IMR-90 (cell line): ENCODE results near the gene TTC21A. TPM values are rescaled to one million over a fixed set of nuclear protein-coding genes. Genes with fewer than 3 reads are reported as not detected.

ENCODE experiments used
- ATAC-seq: fragments of 200-7000 bp; cut with Tn5 transposase; 2 replicates; pipeline ENCODE4 v1.9.1; 2020; ENCODE audit warnings: low read depth, mild to moderate bottlenecking, moderate library complexity
- BruUV-seq: library from RNA; stranded (reverse); fragments of 400-500 nt; replicated peaks from 2 replicates; lab custom pipeline; 2021; lab: Mats Ljungman, UMichigan
- CTCF ChIA-PET: fragments of 300-600 bp; formaldehyde crosslinking; extraction: SDS; loops from one replicate; lab custom pipeline; 2021; ENCODE audit warnings: antibody characterized with exemption; lab: Yijun Ruan, JAX
- POLR2A ChIA-PET: fragments of 300-600 bp; sonication (Branson Sonifier 250); formaldehyde crosslinking; loops from one replicate; lab custom pipeline; 2022; ENCODE audit warnings: antibody characterized with exemption; ENCODE audit not compliant: unreplicated experiment; lab: Charles Lee
- DNase-seq: peaks from one replicate; pipeline ENCODE4 v3.0.0; 2013
- H2AFZ ChIP-seq: replicated peaks from 2 replicates; pipeline ENCODE3; 2013; ENCODE audit warnings: low read length, mild to moderate bottlenecking; ENCODE audit not compliant: poor library complexity
- H2AK5ac ChIP-seq: 2 replicates; pipeline ENCODE4 v1.6.1; 2013; ENCODE audit warnings: low read depth, low read length, inconsistent platforms
- H2AK9ac ChIP-seq: replicated peaks from 2 replicates; pipeline ENCODE3; 2013; ENCODE audit warnings: mild to moderate bottlenecking, low read depth, low read length, moderate library complexity; ENCODE audit not compliant: poor library complexity
- H2BK120ac ChIP-seq: 2 replicates; pipeline ENCODE4 v1.6.1; 2013; ENCODE audit warnings: low read depth, low read length, inconsistent platforms
- H2BK15ac ChIP-seq: 3 replicates; pipeline ENCODE4 v1.6.1; 2013; ENCODE audit warnings: low read depth, low read length, inconsistent platforms
- H2BK20ac ChIP-seq: 2 replicates; pipeline ENCODE4 v1.6.1; 2013; ENCODE audit warnings: low read depth, mild to moderate bottlenecking, inconsistent platforms, low read length, moderate library complexity
- H2BK5ac ChIP-seq: 2 replicates; pipeline ENCODE4 v1.6.1; 2013; ENCODE audit warnings: mild to moderate bottlenecking, low read depth, low read length, inconsistent platforms; ENCODE audit not compliant: poor library complexity, severe bottlenecking
- H3K14ac ChIP-seq: replicated peaks from 2 replicates; pipeline ENCODE4 v1.6.1; 2013; ENCODE audit warnings: low read depth, low read length, inconsistent platforms
- H3K18ac ChIP-seq: 2 replicates; pipeline ENCODE4 v1.6.1; 2013; ENCODE audit warnings: low read depth, low read length, control low read depth
- H3K23ac ChIP-seq: 2 replicates; pipeline ENCODE4 v1.6.1; 2013; ENCODE audit warnings: low read depth, low read length, inconsistent platforms
- H3K27ac ChIP-seq: 2 replicates; pipeline ENCODE4 v1.5.1; 2013; ENCODE audit warnings: mild to moderate bottlenecking, control low read depth, low read length; ENCODE audit not compliant: insufficient read depth
- H3K27me3 ChIP-seq: 2 replicates; pipeline ENCODE4 v1.6.1; 2013; ENCODE audit warnings: low read length; ENCODE audit not compliant: control insufficient read depth, insufficient read depth
- H3K36me3 ChIP-seq: 2 replicates; pipeline ENCODE4 v1.6.1; 2013; ENCODE audit warnings: low read length, mixed read lengths; ENCODE audit not compliant: control insufficient read depth, insufficient read depth
- H3K4ac ChIP-seq: 2 replicates; pipeline ENCODE4 v1.6.1; 2013; ENCODE audit warnings: low read depth, low read length, inconsistent platforms
- H3K4me1 ChIP-seq: 2 replicates; pipeline ENCODE4 v1.6.1; 2013; ENCODE audit warnings: low read length, mixed read lengths; ENCODE audit not compliant: control insufficient read depth, insufficient read depth
- H3K4me2 ChIP-seq: 2 replicates; pipeline ENCODE4 v1.6.1; 2013; ENCODE audit warnings: low read depth, mild to moderate bottlenecking, control low read depth, low read length, moderate library complexity
- H3K4me3 ChIP-seq: 2 replicates; pipeline ENCODE4 v1.5.1; 2013; ENCODE audit warnings: low read depth, mild to moderate bottlenecking, control low read depth, low read length, moderate library complexity; ENCODE audit not compliant: insufficient read depth
- H3K56ac ChIP-seq: 2 replicates; pipeline ENCODE4 v1.6.1; 2013; ENCODE audit warnings: low read length, inconsistent platforms; ENCODE audit not compliant: insufficient read depth; ENCODE audit errors: extremely low read depth
- H3K79me1 ChIP-seq, 2 experiments: 2 replicates each; pipeline ENCODE4 v1.6.1; 2013; ENCODE audit warnings: low read length in 2 of 2, inconsistent platforms in 1 of 2, low read depth in 1 of 2
- H3K9ac ChIP-seq: 2 replicates; pipeline ENCODE4 v1.6.1; 2013; ENCODE audit warnings: low read depth, low read length, control low read depth
- H3K9me1 ChIP-seq: 2 replicates; pipeline ENCODE4 v1.6.1; 2013; ENCODE audit warnings: low read length, inconsistent platforms; ENCODE audit not compliant: insufficient read depth
- H3K9me3 ChIP-seq: 2 replicates; pipeline ENCODE4 v1.6.1; 2013; ENCODE audit warnings: low read length; ENCODE audit not compliant: control insufficient read depth, insufficient read depth
- H4K20me1 ChIP-seq: 2 replicates; pipeline ENCODE4 v1.6.1; 2013; ENCODE audit warnings: low read length, inconsistent platforms; ENCODE audit not compliant: insufficient read depth
- H4K5ac ChIP-seq: 2 replicates; pipeline ENCODE4 v1.6.1; 2013; ENCODE audit warnings: mild to moderate bottlenecking, low read depth, low read length, control low read depth
- H4K8ac ChIP-seq, 2 experiments: 2 replicates each; pipeline ENCODE4 v1.6.1; 2013; ENCODE audit warnings: low read depth in 2 of 2, low read length in 2 of 2, control low read depth in 1 of 2, inconsistent platforms in 1 of 2
- H4K91ac ChIP-seq: 2 replicates; pipeline ENCODE4 v1.6.1; 2013; ENCODE audit warnings: low read depth, low read length, inconsistent platforms; ENCODE audit not compliant: insufficient read depth
- MAZ ChIP-seq: IDR thresholded peaks from 2 replicates; pipeline ENCODE4 v1.6.1; 2012; ENCODE audit warnings: low read depth, mild to moderate bottlenecking, low read length, improper control_type of control experiment, moderate library complexity, borderline replicate concordance
- MXI1 ChIP-seq: IDR thresholded peaks from 2 replicates; pipeline ENCODE4 v1.6.1; 2012; ENCODE audit warnings: low read depth, mild to moderate bottlenecking, low read length, moderate library complexity, borderline replicate concordance
- WGBS, 2 experiments: methylation state at CpG; one replicate each; pipeline versions ENCODE4 v1.1.5 to v1.1.7; 2013; ENCODE audit warnings: missing lambda C conversion rate in 2 of 2; ENCODE audit not compliant: insufficient read length in 1 of 2; ENCODE audit errors: extremely low coverage in 2 of 2; 5-methylcytosine and 5-hydroxymethylcytosine counted together
- dilution Hi-C: fragments of 300-500 bp; cut with HindIII; formaldehyde crosslinking; loops from one replicate; pipeline ENCODE4 v1.14.3; 2018; ENCODE audit warnings: low sequenced_read_pairs; ENCODE audit not compliant: unreplicated experiment
- in situ Hi-C: fragments of 300-500 bp; cut with MboI; formaldehyde crosslinking; loops from 3 replicates; pipeline ENCODE4 v1.14.3; 2019; ENCODE audit warnings: low sequenced_read_pairs, inconsistent platforms, mixed read lengths
- intact Hi-C: fragments of 100-400 bp; cut with micrococcal nuclease; formaldehyde crosslinking; loops from 2 replicates; pipeline ENCODE4 v1.10.0; 2022
- polyA plus RNA-seq, 3 experiments: library from polyadenylated mRNA; depleted of rRNA; stranded (reverse); fragments of >200 nt; gene quantifications; 2 replicates each; pipeline ENCODE4 v1.2.3, GENCODE V29; 2012; ENCODE audit warnings: low replicate concordance in 1 of 3
- total RNA-seq: library from RNA; depleted of rRNA; stranded (reverse); fragments of >200 nt; gene quantifications from 2 replicates; pipeline ENCODE4 v1.2.3, GENCODE V29; 2012
- TF ChIP-seq, protein P1 (sequence below): conservative IDR thresholded peaks from 2 replicates; pipeline ENCODE4 v1.5.1; 2012; ENCODE audit warnings: mild to moderate bottlenecking, low read depth, low read length, improper control_type of control experiment

The TTC21A gene
- total and polyA plus RNA-seq, 2 of the 4 experiments (the other 2 are of a cell fraction): 0.90 to 1.8 TPM

DNA sequence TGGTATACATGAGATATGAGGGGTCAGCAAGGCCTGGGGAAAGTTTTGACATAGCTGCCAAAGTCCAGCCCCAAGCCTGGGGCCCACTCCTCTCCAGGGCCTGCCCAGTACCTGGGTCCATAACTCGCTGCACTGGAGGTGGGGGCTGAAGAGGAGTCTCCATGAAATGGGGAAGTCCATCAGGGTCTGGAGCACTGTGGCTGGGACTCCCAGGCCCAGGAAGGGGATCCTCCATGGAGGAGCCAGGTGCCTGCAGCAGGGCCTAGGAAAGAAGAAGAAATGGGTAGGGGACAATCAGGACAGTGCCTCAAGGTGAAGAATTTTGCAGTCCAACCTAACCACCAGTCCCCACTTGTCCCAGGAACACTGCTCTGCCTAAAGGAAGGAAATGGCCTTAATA lies 8.2 kb upstream of the TTC21A start:
- Histone ChIP-seq H3K18ac (no peak overlapping the region), H3K9ac (no peak overlapping the region), H4K91ac (no peak overlapping the region), H3K9me1 (no peaks in the 10 kb centered on the region), H2BK120ac (no peak overlapping the region), H2BK15ac (no peak overlapping the region), H2BK20ac (no peak overlapping the region), H3K36me3 (peaks cover 52% of the 10 kb centered on the region), H4K20me1 (peaks cover 43% of the 10 kb centered on the region), H3K14ac (no peak overlapping the region), H3K27ac (no peak overlapping the region), H4K8ac (no peak overlapping the region), H3K79me1 (peaks cover 17 to 42% of the 10 kb centered on the region in 2 experiments), H3K4me1 (no peaks in the 10 kb centered on the region), H2AK9ac (no peak overlapping the region), H4K5ac (no peak overlapping the region), H3K27me3 (no peaks in the 10 kb centered on the region), H3K4ac (no peak overlapping the region), H3K4me3 (no peak overlapping the region), H2AK5ac (no peak overlapping the region), H3K56ac (no peak overlapping the region), H3K23ac (no peak overlapping the region), H3K9me3 (no peaks in the 10 kb centered on the region), H3K4me2 (no peak overlapping the region), H2BK5ac (no peak overlapping the region), H2AFZ (no peak overlapping the region)
- DNase-seq (no peak), ATAC-seq (no peak)
- BruUV-seq: no TSS peak
- ChIA-PET CTCF (no interaction called here), POLR2A (no interaction called here)
- TF ChIP-seq, protein P1, sequence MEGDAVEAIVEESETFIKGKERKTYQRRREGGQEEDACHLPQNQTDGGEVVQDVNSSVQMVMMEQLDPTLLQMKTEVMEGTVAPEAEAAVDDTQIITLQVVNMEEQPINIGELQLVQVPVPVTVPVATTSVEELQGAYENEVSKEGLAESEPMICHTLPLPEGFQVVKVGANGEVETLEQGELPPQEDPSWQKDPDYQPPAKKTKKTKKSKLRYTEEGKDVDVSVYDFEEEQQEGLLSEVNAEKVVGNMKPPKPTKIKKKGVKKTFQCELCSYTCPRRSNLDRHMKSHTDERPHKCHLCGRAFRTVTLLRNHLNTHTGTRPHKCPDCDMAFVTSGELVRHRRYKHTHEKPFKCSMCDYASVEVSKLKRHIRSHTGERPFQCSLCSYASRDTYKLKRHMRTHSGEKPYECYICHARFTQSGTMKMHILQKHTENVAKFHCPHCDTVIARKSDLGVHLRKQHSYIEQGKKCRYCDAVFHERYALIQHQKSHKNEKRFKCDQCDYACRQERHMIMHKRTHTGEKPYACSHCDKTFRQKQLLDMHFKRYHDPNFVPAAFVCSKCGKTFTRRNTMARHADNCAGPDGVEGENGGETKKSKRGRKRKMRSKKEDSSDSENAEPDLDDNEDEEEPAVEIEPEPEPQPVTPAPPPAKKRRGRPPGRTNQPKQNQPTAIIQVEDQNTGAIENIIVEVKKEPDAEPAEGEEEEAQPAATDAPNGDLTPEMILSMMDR: no peak
- no peak for TF ChIP-seq MAZ
- TF ChIP-seq MXI1: no peak
- WGBS, 2 experiments: no CpG with 5 or more reads among the region's 1 CpG
- in situ Hi-C loops: no loop called here
- intact Hi-C loops: no loop called here
- dilution Hi-C loops: no loop called here
